SK-MEL-5 (cell line): ENCODE results near the gene GRK1. TPM values are rescaled to one million over a fixed set of nuclear protein-coding genes. Genes with fewer than 3 reads are reported as not detected.

Source experiments
- DNase-seq: peaks from one replicate; pipeline ENCODE4 v3.0.0-alpha.2; 2016; ENCODE audit warnings: low read depth, low spot score
- in situ Hi-C: cut with HindIII; loops from 2 replicates; pipeline ENCODE4 v1.10.0; 2016; ENCODE audit warnings: low sequenced_read_pairs, high pct_unique_total_duplicates, low pct_unique_long_range_greater_than_20kb
- total RNA-seq: library from RNA; depleted of rRNA; stranded (reverse); fragments of >200 nt; shearing (Covaris generic); gene quantifications from 2 replicates; pipeline ENCODE4 v1.2.3, GENCODE V29; 2014

Gene GRK1
- total RNA-seq, 1 experiment from 2014 or later = not detected

DNA sequence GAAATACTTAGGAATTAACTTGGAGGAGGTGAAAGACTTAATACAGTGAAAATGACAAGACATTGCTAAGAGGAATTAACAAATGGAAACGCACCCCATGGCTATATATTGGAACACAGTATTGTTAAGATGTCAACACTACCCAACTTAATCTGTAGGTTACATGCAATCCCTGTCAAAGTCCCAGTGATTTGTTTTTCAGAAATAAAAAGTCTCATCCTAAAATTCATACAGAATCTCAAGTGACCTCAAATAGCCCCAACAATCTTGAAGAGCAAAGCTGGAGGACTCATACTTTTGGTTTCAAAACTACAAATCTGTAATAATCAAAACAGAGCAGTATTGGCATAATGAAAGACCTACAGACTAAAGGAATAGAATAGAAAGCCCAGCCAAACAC is 22.2 kb upstream of the GRK1 start:
- in situ Hi-C loops = no loop called here
- no peak for DNase-seq

DNA sequence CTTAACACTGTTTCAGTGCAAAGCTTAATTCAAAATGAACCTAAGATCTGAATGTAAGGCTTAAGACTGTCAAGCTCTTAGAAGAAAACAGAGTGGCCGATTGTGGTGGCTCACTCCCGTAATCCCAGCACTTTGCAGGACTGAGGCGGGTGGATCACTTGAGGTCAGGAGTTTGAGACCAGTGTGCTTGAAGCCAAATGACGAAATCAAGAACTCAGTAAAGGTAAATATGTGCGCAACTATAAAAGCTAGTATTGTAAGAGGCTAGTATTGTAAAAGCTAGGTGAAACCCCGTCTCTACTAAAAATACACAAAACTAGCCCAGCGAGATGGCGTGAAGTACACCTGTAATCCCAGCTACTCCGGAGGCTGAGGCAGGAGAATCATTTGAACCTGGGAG is 21.7 kb upstream of the GRK1 start:
- in situ Hi-C loops = no loop called here
- no peak for DNase-seq

DNA sequence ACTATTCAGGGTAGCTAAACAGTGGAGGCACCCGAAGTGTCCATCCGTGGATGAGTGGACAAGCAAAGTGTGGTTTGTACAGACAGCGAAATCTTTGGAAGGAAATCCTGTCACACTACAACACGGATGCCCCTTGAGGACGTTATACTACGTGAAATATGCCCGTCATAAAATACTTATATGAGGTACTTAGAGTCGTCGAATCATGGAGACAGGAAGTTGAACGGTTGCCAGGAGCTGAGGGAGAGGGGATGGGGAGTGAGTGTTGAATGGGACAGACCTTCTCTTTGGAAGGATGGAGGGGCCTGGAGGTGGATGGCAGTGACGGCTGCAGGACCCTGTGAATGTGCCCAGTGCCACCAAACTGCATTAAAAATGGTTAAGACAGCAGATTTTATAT is 20.6 kb upstream of the GRK1 start:
- no peak for DNase-seq
- in situ Hi-C loops = no loop called here

DNA sequence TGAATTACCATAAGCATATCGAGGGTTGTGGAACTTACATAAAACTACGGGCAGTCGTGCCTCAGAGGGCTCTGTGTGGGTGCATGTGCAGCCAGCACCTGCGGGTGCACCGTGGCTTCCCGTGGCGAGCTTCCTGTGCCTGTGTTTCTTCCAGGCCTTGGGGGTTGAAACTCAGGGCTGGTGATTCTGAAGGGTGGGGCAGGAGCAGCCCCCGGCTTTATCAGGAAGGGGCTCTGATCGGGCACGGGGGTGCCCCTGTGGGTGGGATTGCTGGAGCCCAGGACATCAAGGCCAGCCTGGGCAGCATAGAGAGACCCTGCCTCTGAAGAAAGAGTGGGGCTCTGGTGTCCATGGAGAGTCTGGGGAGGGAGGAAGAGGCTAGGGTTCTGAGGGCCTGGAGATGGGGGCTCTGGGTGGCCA is 20.1 kb upstream of the GRK1 start:
- in situ Hi-C loops = no loop called here
- DNase-seq = no peak

DNA sequence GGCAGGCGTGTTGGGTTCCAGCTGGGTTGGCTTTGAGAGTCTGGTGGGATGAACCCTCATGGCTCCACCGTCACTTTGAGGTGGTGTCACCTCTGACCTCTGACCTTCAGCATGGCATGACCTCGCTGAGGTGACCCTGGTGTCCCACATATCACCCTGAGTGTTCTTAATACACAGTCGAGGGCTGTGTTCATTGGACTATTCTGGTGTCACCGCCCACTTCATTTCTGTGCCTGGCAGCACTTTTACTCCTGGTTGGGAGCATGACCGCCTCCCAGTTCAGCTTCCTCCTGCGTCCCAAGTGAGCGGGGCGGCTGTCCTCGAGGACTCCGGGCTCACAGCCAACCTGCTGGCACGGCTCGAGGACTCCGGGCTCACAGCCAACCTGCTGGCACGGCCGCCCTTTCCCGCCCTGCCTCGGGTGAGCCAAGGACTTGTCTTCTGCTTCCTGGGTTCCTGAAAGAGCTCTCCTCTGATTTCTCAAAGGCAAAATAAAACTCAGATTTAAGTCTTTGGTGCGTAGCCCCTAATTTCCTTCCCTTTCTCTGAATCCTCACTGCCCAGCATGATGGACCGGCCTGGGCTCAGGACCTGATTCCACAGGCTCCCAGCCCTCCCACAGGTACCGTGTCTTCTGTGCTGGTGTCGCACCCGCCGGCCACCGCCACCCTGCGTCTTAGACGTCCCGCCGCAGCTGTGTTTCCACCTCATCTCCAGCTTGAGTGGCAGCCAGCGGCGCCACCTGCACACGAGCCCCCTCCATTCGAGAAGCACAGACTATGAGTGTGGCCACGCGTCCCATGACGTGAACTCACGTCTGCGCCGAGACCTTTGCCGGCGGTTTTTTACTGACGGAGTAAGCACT is 19.4 kb upstream of the GRK1 start:
- in situ Hi-C loops = no loop called here

DNA sequence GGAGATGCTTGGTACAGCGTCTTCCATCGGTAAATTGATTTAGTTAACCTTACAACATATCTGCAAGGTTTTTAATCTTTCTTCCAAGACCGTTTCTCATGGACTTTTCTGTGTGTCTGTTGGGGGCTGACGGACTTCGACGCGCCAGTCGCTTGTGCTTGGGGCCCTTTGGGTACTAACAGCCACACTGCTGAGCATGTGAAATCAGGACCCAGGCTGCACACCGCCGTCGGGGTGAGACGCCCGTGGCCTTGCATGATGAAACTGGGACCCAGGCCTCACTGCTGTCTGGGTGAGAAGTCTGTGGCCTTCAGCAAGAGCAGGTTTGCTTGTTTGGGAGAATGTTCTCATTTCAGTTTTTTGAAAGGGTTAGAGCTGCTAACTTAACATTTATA is 18.8 kb upstream of the GRK1 start:
- DNase-seq = no peak
- in situ Hi-C loops = no loop called here

More for the DNA sequence above, 19.4 kb upstream of the GRK1 start:
- peak; percentile 21 for DNase-seq

DNA sequence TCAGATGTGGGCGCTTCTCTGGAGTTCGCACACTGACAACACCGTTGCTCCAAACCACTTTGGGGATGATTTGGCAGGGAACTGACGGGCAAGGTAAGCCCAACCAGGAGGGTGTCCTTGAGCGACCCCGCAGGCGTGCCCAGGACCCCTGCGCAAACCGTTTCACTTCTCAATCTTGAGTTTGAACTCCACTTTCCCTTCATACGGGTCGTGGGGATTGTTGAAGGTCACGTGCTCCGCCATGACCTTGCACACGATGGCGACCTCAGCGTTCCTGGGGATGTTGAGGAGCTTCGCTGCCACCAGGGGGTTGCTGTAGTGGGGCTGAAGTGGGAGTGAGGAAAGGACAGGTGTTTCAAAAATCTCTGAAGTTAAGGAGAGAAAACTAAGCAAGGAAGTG is 17.8 kb upstream of the GRK1 start:
- in situ Hi-C loops = no loop called here
- no peak for DNase-seq

DNA sequence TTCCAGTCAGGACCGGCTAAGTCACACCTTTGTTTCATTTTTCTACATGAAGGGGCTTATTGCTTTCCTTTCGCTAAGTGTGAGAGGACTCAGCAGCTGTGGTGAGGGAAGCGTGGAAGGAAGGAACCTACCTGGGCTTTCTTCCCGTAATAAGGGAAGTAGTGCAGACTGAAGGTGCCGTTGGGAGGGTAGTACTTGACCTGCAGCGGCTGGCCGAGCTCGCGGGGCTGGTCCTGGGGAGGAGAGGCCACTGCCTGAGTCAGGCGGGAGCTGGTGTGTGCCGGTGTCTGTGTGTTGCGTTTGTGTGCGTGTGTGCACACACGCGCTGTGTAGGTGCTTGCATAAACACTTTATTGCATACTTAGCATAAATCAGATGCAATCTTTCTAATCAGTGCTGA is 16.7 kb upstream of the GRK1 start:
- DNase-seq = no peak
- in situ Hi-C loops = no loop called here

DNA sequence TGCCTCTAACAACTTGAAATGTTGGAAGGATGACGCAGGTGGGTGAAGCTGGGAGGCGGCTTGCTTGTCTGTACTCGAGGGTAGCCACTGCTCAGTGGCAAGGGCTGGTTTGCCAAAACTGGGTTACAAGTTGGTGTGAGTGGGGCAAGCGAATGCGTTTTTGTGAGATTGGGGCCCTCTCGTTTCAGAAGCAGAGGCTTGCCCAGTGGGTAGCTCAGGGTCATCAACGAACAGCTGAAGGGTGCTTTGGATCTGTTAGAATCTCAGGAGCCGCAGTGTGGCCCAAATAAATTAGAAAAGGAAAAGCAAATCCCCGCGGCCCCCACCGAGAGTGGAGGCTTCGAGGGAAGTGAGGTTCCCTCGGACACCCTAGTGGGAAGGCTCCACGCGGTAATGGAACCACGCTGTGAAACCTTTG is 16.3 kb upstream of the GRK1 start:
- in situ Hi-C loops = no loop called here
- no peak for DNase-seq

DNA sequence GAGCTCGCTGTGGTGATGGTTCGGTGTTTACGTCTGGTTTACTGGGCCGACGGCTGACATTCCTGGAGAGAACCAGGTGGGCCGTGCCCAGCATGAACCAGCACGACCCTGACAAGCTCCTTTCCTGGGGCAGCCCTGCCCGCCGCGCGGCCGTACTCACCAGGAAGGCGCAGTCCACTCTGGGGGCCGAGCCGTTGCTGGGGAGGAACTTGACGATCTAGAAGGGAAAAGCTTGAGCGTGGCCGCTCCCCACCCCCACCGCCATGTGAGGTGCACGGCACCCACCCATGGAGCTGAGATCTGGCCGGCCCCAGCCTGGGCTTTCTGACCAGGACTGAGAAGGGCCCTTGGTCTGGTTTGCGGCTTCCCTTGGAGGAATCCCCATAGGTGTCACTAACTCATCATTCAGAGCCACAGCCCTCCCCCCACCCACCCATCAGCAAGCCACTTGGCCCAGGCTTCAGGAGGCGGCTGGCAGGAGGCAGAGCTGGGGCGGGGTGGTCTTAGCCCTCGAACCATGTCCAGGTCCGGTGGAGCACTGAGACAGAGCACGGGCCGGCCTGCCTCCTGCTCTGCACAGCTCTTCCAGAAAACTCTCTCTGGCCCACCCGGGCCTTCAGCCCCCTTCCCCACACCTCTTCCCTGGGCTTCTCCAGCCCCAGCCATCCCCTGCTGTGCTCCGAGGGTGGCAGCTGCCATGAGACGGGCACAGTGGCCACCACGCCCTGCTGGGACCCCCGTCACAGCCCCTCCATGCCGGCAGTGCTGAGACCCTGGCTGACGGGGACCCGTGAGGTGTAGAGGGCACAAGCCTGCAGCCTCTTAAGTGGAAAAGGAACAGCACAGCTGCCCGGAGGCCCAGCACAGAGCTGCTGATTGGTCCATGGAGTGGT is 15.3 kb upstream of the GRK1 start:
- in situ Hi-C loops = no loop called here
- no peak for DNase-seq

DNA sequence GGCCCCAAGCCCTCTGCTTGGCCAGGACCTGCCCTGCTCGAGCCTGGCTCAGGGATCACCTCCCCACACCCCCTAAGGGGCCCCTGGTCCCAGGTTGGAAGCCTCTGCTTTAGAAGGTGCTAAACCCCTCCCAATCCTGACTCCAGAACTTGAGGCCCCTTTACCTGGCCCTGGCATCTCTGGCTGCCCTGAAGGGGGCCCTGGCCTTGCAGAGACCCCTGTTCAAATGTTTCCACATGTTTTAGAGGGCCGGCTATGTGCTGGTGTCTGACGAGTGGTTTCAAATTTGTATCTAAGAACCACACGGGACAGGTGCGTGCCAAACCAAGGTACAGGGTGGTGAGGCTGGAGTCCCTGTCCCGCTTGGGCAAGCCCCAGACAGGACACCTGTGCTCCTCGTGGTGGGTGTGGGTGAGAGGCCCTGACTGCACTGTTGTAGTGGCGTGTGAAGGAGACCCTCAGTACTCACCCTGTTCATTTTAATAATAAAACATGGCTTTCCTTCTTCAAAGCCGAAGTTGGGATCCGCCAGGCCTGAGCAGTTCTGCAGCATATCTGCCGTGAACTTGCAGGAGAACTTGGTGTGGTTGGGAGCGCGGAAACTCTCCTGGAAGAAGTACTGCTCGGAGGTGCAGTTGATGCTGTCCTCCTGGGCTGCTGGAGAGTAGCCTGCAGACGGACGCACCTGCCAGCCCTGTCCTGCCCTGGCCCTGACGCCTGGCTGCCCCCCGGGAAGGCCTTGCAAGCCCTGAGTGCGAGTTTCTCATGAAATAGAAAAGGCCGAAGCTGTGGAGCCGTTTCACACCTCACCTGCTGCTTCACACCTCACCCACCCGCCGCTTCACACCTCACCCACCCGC is 14.4 kb upstream of the GRK1 start:
- in situ Hi-C loops = no loop called here
- no peak for DNase-seq

DNA sequence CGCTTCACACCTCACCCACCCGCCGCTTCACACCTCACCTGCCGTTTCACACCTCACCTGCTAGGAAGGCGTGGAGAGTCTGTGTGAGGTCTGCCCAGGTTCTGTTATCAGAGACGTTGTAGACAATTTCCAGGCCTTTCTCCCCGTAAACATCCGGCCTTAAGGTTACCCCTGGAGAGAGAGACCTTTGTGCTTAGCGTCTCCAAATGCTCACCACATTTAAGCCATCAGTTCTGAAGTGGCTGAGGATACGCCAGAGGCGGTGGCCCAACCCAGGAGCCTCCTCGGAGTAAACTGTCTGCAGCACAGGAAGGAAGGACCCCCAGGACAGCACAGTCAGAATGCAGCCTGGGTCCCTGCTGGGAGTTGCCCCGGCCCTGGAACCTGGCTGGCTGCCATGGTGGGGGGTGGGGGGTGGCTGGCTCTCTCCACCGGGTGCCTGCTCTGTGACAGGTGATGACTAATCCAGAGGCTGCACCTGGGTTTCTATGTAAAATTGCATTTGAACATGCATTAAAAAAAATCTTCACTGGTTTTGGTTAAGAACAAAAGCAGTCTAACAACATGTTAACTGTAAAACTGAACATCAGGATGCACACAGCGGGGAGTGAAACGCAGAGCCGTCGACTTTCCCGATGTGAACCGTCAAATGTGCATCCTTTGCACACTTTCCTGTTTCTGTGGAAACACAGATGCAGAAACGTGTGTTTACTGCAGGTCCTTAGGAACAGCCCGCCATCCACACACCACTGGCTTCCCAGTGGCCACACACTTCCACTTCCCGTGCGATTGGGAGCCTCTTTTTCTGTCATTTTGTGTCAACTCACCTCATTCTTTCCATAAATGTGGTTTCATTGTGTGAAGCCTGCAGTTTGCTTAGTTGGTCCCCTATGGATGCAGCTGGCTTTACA is 13.5 kb upstream of the GRK1 start:
- in situ Hi-C loops = no loop called here
- no peak for DNase-seq

DNA sequence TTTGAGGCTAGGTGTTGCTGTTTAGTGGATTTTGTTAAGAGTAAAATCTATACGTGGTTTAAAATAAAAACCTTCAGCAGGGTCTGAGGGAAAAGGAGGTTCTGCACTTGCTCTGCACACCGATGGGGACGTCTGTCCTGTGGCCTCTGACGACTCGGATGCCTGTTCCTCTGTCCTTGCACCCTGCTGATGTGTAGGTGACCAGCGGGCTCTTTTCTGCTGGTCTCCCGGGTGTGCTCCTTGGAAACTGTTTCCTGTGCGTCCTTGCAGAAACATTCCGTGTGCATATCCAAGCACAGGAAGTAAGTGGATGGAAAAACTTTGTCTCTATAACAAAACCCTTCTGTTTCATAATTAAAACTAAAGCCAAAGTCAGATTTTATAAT is 12.9 kb upstream of the GRK1 start:
- DNase-seq = no peak
- in situ Hi-C loops = no loop called here

DNA sequence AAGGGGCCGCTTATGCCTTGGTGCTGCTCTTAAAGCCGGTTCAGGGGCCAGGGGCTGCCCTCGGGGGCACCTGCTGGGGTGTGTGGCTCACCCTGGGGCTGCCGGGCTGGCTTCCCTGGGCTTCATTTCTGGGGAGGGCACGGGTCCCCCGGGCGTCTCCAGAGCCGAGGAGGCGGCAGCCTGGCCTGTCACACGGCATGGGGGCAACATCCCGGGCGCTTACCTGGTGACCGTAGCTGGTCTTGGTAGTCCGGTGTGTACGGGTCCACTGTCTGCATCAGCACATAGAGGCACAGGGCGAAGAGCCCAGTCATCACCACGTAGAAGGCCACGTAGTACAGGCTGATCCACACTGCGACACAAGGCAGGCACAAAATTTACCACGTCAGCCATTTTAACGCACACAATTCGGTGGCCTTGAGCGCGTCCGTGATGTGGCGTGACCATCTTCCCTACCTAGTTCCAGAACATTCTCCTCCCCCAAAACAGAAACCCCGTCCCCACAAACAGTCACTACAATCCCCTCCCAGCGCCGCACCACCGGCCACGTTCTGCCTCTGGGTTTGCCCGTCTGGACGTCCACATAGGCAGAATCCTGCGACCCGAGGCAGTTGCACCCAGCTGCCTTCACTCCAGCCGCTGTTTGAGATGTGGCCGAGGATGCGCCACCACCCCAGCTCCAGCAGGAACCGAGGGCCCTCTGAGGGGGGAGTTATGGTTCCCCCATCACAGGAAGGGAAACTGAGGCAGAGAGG is 12.3 kb upstream of the GRK1 start:
- in situ Hi-C loops = no loop called here
- DNase-seq = no peak

DNA sequence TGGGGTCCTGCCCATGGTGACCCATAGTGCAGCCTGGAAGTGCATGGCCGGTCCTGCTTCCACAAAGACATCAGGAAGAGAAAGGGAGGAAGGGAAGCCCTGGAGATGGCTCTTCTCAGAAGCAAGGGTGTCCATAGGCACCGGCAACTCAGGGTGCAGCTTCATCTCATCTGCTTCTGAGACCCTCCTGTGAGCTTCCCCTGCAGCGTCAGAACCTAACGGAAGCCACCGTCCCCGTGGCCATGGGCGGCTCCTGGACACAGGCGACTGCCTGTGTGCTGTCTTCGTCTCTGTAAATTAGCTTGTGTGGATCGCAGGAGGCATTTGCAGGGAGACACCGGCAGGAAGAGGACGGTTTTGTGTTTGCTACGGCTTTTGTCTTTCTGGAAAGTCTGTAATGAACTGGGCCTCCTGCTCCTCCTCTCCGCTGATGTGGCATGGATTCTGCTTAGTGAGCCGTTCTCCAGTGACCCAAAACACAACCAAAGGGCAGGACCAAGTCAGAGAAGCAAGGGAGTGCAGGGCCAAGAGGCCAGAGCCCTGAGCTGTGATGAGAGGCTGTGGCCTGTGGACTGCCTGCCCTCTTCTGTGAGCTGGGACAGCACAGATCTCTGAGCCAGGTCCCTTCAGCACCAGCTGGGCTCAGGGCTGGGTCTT is 11.5 kb upstream of the GRK1 start:
- in situ Hi-C loops = no loop called here

DNA sequence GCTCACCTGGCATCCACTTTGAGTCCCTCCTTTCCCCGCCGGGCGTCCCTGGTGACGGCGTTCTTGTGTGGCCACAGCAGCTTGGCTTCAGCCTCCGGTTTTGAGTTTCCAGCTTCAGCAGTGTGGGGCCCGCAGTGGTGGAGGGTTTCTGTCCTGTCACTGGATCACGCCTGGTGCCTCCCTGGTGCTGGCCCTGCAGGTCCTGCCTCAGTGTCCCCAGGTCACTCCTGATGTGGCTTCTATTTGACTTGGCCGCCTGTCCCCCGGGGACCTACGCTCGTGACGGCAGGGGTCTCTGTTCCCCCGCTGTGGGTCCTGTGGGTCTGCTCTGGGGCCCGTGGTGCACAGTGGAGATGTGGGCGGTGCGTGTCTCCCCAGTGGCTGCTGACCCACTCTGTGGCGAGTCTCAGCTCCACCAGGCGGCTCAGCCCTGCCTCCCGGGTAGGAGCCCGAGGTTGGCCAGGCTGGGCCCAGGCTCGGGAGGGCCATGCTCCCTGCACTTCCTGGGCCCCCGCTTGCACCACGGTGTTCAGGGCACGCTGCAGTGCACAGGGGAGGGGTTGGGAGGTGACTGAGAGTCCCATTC is 10.9 kb upstream of the GRK1 start:
- no peak for DNase-seq
- in situ Hi-C loops = no loop called here

More for the DNA sequence above, 11.5 kb upstream of the GRK1 start:
- no peak for DNase-seq
